ENCODE data around the gene SERPINB11. TPM values are rescaled to one million over a fixed set of nuclear protein-coding genes. Genes with fewer than 3 reads are reported as not detected.

SERPINB11 gene
- total RNA-seq, 2 experiments from 2014 or later, result not detected

GRCh38 chr18:63707816-63708215 is 5.1 kb downstream of the SERPINB11 start:
- no peaks in the 10 kb centered on the region for H3K9me3 ChIP-seq (ENCODE audit: low read length)
- POLR2A ChIA-PET, result no interaction called here
- no peak overlapping the region for H3K27ac ChIP-seq (ENCODE audit: low read depth, low read length, poor library complexity, severe bottlenecking)
- no peak for DNase-seq (ENCODE audit: low spot score)
- no peaks in the 10 kb centered on the region for H3K36me3 ChIP-seq (ENCODE audit: insufficient read depth, low read length)
- H3K4me2 ChIP-seq (ENCODE audit: low read length), result no peak overlapping the region
- H3K79me2 ChIP-seq (ENCODE audit: insufficient read depth, low read depth, low read length), result no peaks in the 10 kb centered on the region
- no TSS peak for BruUV-seq (replicated peaks)
- TF ChIP-seq CTCF (conservative IDR thresholded peaks at IDR 0.05; ENCODE audit: low read length) (no peak), EZH2phosphoT487 (IDR thresholded peaks at IDR 0.05; ENCODE audit: borderline replicate concordance, low read depth, low read length) (no peak)
- no peak overlapping the region for H2AFZ ChIP-seq (ENCODE audit: low read length)
- no peaks in the 10 kb centered on the region for H4K20me1 ChIP-seq (ENCODE audit: insufficient read depth, low read length)
- CTCF ChIA-PET (ENCODE audit: unreplicated experiment), result no interaction called here
- intact Hi-C loops (cut with micrococcal nuclease; ENCODE audit: unreplicated experiment), result no loop called here
- H3K9me2 ChIP-seq (ENCODE audit: insufficient read depth, low read length), result no peaks in the 10 kb centered on the region
- no peak overlapping the region for H3K4me3 ChIP-seq (ENCODE audit: low read depth, low read length, poor library complexity, severe bottlenecking)
- no peaks in the 10 kb centered on the region for H3K4me1 ChIP-seq (ENCODE audit: insufficient read depth, low read length, poor library complexity, severe bottlenecking)

- POLR2A ChIA-PET, result no interaction called here
- Histone ChIP-seq H3K9me3 (ENCODE audit: low read length) (no peaks in the 10 kb centered on the region), H3K4me1 (ENCODE audit: insufficient read depth, low read length, poor library complexity, severe bottlenecking) (no peaks in the 10 kb centered on the region), H3K79me2 (ENCODE audit: insufficient read depth, low read depth, low read length) (no peaks in the 10 kb centered on the region), H3K27ac (ENCODE audit: low read depth, low read length, poor library complexity, severe bottlenecking) (no peak overlapping the region), H3K36me3 (ENCODE audit: insufficient read depth, low read length) (no peaks in the 10 kb centered on the region), H2AFZ (ENCODE audit: low read length) (no peak overlapping the region), H4K20me1 (ENCODE audit: insufficient read depth, low read length) (no peaks in the 10 kb centered on the region), H3K4me3 (ENCODE audit: low read depth, low read length, poor library complexity, severe bottlenecking) (no peak overlapping the region), H3K9me2 (ENCODE audit: insufficient read depth, low read length) (no peaks in the 10 kb centered on the region), H3K4me2 (ENCODE audit: low read length) (no peak overlapping the region)
- BruUV-seq (replicated peaks), result no TSS peak
- CTCF ChIA-PET (ENCODE audit: unreplicated experiment), result no interaction called here
- intact Hi-C loops (cut with micrococcal nuclease; ENCODE audit: unreplicated experiment), result no loop called here
- DNase-seq (ENCODE audit: low spot score), result no peak
- TF ChIP-seq CTCF (conservative IDR thresholded peaks at IDR 0.05; ENCODE audit: low read length) (no peak), EZH2phosphoT487 (IDR thresholded peaks at IDR 0.05; ENCODE audit: borderline replicate concordance, low read depth, low read length) (no peak)
Measured at GRCh38 chr18:63708650-63709049, 5.9 kb downstream of the SERPINB11 start.

- CTCF ChIA-PET (ENCODE audit: unreplicated experiment), result no interaction called here
- no peak overlapping the region for H3K4me2 ChIP-seq (ENCODE audit: low read length)
- POLR2A ChIA-PET, result no interaction called here
- TF ChIP-seq CTCF (conservative IDR thresholded peaks at IDR 0.05; ENCODE audit: low read length) (no peak), EZH2phosphoT487 (IDR thresholded peaks at IDR 0.05; ENCODE audit: borderline replicate concordance, low read depth, low read length) (no peak)
- H3K27ac ChIP-seq (ENCODE audit: low read depth, low read length, poor library complexity, severe bottlenecking), result no peak overlapping the region
- no peak for DNase-seq (ENCODE audit: low spot score)
- H3K36me3 ChIP-seq (ENCODE audit: insufficient read depth, low read length), result no peaks in the 10 kb centered on the region
- intact Hi-C loops (cut with micrococcal nuclease; ENCODE audit: unreplicated experiment), result no loop called here
- no peak overlapping the region for H3K4me3 ChIP-seq (ENCODE audit: low read depth, low read length, poor library complexity, severe bottlenecking)
- H3K79me2 ChIP-seq (ENCODE audit: insufficient read depth, low read depth, low read length), result no peaks in the 10 kb centered on the region
- H4K20me1 ChIP-seq (ENCODE audit: insufficient read depth, low read length), result no peaks in the 10 kb centered on the region
- no peak overlapping the region for H2AFZ ChIP-seq (ENCODE audit: low read length)
- H3K9me2 ChIP-seq (ENCODE audit: insufficient read depth, low read length), result no peaks in the 10 kb centered on the region
- H3K4me1 ChIP-seq (ENCODE audit: insufficient read depth, low read length, poor library complexity, severe bottlenecking), result no peaks in the 10 kb centered on the region
- no TSS peak for BruUV-seq (replicated peaks)
- H3K9me3 ChIP-seq (ENCODE audit: low read length), result no peaks in the 10 kb centered on the region
Measured at GRCh38 chr18:63725682-63726480, 23.1 kb downstream of the SERPINB11 start.

Measured in OCI-LY7 (cell line).